Medulla oblongata (tissue), 1 donor: Measurements from ENCODE around the gene DDAH1.
"Not testable (repeated sequence)": the region's sequence is repeated elsewhere in the genome, so short reads cannot be mapped to it uniquely, and the experiment has no call there.

ENCODE experiments used
- DNase-seq: peaks from one replicate; pipeline ENCODE4 v3.0.0-alpha.2; 2015; ENCODE audit errors: extremely low spot score

Gene DDAH1

DNA sequence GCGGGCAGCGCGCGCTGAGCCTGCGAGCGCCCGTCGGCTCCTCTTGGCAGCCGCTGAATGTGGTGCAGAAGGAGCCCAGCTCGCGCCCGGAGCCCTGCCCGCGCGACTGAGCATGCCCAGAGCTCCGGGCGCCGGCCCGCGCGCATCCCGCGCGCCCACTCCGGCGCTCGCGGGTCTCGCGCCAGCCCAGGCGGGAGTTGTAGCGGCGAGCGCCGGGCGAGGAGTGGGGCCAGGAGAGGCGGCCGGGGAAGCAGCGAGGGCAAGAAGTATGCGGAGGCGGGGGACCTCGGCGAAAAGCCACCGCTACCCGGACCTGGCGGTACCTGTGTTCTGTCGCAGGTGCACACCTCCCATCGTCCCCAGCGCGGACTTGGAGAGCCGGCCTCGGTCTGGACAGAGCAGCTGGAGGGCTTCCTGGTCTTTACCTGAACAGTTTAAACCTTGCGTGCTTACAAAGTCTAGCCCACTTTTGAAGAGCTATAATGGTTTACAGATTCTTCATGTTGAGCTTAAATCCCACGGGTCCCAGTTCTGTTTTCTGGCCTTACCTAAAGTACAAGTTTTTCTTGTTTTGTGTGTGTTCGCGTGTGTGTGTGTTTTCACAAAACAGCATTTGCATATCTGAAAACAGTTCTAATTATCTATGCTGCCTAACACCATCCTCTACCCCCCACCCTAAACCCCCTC lies at the start of gene DDAH1:
DDAH1 (minus strand) TSS at position 61 of the 687 bp plus-strand sequence. CDS start 114 bp downstream, outside the sequence.
- DNase-seq: peak; percentile 66

DNA sequence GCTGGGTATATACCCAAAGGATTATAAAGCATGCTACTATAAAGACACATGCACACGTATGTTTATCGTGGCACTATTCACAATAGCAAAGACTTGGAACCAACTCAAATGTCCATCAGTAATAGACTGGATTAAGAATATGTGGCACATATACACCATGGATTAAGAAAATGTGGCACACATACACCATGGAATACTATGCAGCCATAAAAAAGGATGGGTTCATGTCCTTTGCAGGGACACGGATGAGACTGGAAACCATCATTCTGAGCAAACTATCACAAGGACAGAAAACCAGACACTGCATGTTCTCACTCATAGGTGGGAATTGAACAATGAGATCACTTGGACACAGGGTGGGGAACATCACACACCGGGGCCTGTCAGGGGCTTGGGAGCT lies 49.0 kb upstream of the DDAH1 start:
- not testable (repeated sequence) for DNase-seq

DNA sequence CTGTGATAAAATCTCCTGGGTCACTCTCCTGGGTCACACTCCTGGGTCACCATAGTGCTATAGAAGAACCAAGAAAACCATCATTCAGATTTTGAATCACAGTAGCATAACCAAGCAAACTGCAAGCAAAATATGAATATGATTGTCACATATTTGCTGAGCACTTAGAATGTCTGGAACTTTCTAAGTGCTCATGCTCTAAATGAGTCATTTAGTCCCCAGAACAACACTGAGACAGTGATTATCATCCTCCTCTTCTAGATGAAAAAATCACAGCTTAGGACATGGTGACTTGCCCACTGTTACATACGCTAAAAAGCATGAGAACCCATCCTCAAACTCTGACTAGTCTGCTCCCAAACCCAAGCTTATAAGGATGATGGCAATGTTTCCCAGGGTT lies 39.5 kb upstream of the DDAH1 start:
- DNase-seq: no peak

DNA sequence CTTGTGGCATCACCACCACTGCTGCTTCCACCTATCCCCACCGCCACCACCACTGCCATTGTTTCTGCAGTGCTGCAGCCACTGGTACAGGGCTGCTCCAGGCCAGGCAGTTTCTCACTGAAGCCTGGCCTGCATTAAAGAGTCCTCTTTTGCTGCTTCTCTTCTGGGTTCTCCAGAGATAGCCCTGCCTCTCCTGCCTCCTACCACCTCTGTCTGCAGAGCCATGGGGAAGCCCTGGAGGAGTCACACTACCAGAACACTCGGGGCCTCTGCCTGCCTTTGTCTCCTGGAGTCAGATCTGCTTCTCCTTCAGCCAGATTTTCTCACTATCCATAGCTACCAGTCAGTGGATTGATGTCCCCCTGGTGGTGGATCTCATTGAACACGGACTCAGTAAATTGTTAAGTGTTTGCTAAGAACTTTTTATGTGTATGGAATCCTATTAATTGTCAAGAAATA lies 37.7 kb upstream of the DDAH1 start:
- peak; percentile 65 for DNase-seq

DNA sequence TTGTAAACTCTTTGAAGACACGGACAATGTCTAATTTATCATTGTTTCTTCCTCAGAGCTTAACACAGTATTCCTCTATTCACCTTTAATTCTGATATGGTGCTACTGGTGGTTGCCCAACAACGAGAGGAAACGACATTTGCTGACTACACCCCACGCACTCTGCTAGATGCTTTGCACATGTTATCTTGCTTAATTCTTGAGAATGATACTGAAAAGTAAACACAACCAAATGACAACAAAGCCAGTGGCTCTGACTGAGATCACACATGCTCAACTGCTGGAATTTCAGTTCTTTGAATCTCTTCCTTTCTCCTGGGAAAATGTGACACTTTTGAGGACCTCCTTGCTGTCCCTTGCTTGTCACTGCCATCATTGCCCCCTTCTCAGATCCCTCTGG lies 37.2 kb upstream of the DDAH1 start:
- no peak for DNase-seq

DNA sequence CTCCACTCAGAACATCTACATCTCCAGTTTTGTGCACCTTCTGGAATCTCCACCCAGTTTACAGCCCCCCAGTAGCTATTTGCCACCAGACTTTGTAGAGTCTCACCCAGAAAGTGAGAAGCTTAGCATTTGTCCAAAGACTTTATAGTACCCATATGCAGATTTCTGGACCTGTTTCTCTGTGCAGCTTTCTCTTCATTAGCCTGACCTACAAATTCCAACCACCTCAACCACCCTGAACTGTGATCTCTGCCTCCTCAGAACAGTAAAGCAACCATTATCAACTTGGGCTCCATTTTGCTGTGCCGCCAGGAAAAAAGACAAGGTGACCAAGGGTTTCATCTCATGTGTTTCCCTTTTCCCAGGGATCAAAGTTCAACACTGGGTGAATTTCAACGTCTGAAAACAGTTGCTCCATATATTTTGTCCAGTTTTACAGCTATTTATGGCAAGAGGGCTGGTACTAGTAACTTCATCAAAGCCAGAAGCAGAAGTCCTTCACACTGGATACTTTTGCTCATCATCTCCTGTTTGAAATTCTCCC lies 36.5 kb upstream of the DDAH1 start:
- no peak for DNase-seq

DNA sequence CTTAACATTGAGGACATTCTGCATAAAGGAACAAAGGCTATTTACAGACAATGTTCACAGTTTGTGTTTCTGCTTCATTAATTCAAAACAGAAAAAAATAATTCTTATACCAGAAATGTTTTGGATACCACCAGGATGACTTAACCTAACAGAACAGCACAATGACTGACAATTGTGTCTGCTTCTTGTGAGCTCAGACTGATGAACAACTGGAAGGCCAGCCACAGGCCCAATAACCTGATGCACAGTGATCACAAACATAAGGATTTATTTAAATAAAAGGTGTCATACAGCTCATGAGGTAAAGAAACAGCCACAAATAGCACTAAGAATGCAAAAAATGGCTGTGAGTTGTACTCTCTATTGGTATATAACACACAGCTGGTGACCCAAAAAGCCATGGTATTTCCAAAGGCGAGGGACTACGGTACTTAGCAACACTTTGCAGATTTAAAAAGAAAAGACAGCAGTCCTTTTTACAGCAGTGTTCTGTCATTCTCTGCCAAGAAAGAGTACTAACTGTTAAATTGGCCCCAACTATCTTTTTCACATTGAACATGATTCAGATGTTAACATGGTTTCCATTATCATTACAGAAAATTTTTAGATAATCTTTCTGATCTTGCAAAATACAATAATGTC lies 32.1 kb upstream of the DDAH1 start:
- DNase-seq: no peak

DNA sequence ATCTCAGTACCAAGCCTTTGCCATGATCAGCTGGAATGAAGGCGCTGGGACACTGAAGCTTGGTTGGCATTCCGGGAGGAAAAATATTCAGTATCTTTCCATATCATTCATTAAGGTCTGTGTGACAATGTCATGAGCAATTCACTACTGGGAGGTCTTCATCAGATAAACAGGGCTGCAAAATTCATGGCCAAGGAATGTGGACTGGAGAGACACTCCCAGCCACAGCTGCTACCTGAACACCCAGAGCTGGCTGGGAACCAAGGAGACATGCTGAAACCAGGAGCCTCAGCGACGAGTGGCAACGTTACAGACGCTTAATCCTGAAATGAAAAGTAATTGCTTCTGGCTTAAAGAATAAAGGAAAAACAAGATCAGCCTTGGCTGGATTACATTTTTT lies 30.6 kb upstream of the DDAH1 start:
- DNase-seq: no peak

DNA sequence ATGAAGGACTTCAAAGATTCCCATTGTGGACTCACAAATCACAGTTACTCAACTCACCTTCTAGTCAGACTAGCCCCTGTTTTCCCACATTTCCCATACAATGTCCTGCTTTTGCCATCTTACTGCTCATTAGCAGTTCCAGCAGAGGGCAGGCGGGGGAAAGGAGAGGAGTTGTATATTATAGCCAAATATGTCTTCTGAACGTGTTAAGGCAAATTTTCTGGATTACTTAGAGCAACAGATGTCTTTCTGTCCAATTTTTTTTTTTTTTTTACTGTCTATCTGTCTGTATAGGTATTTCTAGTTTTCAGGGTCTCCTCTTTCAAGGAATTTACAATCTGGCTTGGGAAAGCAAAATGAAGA lies 29.9 kb upstream of the DDAH1 start:
- DNase-seq: peak; percentile 9

DNA sequence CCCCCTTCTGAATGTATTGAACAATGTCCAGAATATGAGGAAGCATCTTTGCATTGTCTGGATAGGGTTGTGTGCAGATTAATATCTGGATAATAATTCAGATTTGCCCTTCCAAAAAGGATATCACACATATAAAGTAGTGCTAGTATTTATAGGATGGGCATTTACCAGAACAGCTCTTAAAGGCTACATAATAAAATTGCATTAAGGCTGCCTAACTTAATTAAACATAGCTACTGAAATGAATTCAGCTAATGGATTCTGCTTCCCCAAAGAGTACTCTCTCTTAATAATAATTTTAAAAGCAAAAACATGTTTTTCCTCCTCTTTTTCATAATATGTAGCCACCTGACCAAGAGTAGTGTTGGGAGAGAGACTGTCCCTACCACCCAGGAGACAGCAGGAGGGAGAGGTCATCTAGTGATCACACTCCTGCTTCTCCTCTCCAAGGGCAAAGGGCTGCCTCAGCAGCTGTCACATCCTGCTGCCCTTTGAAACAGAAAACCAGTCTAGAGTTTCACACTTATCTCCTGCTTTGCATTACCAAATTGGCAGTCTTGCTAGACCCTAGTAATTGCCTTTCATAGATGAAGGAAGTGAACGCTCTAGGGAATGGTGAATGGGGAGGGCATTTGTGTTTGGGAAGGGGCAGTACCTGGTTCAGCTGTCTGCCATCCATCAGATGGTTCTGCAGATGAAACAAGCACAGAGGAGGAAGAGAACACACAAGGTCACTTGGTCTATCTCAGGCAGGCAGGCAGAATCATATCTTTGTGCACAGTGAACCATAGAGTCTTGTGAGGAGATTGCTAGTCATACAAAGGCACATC lies 29.3 kb upstream of the DDAH1 start:
- DNase-seq: no peak

DNA sequence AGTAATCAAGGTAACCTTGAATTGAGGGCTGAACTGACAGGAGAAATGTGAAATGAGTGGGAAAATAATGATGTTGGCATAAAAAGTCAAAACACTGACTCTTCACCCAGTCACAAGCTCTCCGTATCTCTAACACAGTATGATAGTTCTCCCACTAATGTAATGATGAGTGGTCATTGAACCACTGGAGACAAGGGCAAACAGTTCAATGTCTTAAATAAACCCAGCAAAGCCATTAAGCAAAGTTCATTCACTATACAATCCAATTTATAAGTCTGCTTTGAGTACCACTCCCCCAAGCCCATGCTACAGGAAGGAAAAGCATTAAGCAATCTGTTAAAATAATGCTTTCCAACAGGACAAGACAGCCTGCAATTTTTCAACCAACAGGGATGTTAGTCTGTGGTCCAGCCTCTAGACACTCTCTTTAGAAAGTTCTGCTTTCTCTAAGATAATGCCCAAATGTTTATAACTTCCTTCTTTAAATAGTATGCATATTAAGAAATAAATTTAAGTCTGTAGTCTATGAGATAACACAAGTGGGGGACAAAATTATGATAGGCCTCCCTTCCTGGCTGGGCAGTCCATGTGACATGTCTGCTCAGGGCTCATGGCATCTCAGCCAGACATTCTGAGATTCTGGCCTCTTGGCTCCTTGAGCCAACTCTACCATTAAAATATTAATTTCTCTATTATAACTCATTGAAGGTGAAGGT lies 25.5 kb upstream of the DDAH1 start:
- no peak for DNase-seq

DNA sequence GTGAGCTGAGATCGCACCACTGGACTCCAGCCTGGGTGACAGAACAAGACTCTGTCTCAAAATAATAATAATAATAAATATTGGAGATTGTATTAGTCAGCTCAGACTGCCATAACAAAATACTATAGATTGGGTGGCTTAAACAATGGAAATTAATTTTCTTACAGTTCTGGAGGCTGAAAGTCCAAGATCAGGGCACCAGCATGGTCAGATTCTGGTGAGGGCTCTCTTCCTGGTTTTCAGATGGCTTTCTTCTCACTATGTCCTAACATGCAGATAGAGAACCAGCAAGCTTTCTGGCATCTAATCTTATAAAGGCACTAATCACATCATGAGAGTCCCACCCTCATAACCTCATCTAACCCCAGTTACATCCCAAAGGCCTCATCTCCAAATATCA lies 23.2 kb upstream of the DDAH1 start:
- no peak for DNase-seq

DNA sequence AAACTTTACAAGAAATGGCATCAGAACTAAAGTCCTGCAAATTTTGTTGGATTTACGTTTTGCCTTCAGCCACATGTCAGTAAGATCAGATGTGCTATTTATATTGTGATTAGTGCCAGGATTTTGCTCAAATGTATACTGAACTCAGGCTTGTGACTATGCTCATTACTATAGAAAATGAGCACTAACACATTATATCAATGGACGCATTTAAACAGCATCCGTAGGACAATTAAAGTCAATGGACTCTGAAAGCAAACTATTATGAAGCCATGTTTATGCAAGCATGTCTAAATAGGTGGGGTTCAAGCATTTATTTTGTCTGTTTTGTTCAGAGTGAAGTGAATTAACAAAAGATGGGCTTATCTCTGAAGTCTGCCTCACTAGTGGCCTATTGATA lies 20.6 kb upstream of the DDAH1 start:
- no peak for DNase-seq

DNA sequence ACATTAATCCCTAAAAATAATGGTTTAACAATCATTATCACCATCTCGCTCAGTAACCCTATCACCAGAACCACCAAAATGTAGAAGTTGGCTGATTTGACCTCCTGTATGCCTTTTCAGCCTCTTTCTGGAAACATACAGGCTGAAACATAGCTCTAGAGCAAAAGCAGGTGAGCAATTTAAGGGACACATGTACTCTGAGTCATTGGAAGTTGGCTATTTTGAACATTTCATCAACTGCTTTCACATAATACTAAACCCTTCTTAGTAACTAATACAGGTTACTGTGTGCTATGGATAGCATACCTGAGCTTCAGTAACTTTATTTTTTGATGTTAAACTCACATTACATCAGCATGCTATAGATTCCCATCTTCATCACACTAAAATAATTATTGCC lies 19.8 kb upstream of the DDAH1 start:
- DNase-seq: no peak

DNA sequence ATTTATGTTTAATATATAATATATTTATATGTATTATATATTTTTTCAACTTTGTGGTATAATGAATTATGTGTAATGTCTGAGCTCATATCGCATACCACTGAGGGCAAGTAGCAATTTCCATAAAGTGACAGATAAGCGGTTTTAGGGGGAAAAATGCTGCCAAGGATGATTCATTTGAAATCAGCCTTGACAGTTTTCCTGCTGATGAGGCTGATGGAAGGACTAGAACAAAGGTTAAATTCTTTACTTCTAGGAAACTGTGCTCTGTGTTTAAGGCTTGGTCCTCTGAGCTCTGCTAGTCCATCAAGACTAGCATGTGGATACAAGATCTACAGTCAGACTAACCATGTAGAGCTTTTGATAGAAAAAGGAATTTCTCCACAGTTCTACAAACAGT lies 19.3 kb upstream of the DDAH1 start:
- no peak for DNase-seq

DNA sequence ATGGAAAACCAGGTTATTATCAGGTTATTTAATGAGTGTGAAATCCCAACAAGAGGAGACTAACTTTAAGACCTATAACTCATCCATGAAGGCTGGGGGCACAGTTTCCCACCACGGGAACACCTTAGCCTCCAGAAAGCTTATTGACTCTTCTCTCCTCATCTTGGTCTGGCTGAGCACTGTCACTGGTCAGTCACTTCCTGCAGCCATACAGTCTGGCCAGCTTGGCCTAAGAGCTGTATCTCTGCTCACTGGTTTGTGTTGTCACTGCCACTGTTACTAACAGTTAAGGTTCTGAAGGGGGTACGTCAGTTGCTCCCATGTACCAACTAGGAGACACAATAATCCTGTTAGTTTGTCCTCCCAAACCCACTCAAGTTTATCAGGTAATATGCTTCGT lies 16.7 kb upstream of the DDAH1 start:
- no peak for DNase-seq

DNA sequence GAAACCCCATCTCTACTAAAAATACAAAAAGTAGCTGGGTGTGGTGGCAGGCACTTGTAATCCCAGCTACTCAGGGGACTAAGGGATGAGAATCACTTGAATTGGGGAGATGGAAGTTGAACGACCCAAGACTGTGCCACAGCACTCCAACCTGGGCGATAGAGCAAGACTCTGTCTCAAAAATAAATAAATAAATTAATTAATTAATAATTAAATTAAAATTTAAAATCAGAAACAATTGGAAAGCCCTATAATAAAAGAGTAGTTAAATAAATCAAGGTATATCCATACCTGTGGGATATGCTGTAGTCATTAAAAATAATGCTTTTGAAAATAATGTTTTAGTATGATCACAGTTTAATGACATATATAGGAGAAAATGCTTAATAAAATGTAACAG lies 15.6 kb upstream of the DDAH1 start:
- DNase-seq: no peak

DNA sequence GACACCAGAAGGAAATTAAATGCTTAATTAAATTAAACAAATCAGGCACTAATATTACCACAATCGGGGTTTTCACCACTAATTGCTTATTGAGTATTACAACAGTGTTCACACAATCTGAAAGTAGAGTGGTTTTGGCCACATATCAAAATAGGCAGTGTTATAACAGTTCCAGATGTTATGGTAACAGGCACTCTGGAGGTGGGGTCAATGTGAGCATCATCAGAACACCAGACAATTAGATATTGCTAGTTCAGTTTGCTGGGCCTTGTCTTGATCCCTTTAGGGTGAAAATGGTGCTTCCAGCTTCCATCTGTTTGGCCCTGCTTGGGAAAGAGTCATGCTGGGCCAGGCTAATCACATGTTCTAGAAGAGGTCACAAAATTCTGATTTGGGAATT lies 14.5 kb upstream of the DDAH1 start:
- DNase-seq: no peak

DNA sequence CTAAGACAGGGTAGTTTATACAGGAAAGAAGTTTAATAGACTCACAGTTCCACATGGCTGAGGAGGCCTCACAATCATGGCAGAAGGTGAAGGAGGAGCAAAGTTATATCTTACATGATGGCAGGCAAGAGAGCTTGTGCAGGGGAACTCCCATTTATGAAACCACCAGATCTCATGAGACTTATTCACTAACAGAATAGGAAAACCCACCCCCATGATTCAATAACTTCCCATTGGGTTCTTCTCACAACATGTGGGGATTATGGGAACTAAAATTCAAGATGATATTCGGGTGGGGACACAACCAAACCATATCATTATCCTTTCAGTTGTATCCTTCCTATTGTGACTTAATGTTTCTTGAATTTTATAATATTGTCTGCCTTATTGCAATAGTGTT lies 13.4 kb upstream of the DDAH1 start:
- DNase-seq: no peak

DNA sequence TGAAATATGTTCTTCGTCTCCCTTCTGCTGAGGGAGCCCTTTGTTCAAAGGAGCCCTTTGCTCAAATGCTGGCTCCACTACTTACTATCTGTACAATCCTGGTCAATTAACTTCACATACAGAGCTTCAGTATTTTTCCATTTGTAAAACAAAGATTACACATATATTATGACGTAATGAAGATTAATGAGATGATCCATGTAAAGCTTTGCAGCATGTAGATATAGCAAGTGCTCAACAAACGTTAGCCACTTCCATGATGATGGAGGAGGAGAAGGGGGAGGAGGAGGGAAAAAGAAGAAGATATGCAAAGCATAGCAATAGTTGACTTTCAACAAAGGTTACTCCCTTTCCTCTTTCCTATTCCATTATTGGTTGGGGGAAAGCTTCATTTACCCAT lies 10.1 kb upstream of the DDAH1 start:
- DNase-seq: no peak

DNA sequence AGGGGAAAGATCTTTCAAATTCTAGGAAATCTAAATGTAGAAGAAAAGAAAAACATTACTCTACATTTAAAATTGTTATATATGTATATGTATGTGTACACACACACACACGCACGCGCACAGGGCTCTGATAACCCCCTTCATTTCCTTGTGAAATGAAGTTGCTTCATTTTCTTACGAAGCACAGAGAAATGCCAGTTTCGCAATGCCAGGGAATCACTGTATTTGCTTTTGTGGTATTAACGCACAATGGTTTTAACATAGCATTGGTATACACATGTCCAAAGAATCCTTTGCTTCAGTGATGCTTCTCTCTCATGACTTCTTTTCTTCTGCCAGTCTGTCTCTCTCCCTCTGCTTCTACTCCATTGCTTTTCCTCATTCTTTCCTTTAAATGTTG lies 8.4 kb upstream of the DDAH1 start:
- no peak for DNase-seq

DNA sequence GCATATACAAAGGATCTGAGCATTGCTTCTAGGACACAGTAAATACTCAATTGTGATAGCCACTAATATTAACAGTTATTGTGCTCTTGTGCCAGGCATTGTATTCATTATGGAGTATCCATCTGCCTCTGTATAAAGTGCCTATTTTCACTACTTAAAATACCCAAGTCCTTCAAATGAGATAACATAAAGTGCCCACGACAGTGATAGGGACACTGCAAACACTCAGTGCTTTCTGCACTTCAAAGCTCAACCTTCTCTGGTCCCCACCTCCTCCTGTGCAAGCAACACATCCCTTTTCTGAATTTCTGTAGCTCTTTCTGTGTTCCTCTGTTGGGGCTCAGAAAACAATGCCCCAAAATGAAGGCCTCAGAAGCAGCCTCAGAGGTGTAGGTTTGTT lies 6.6 kb upstream of the DDAH1 start:
- DNase-seq: no peak
